Type B pancreatic cell (in vitro differentiated cells): ENCODE results near the gene JAK2. TPM values are rescaled to one million over a fixed set of nuclear protein-coding genes. Genes with fewer than 3 reads are reported as not detected.

ENCODE experiments used
- DNase-seq: peaks from one replicate; pipeline ENCODE4 v3.0.0; 2021; ENCODE audit warnings: mixed read lengths; ENCODE audit not compliant: unreplicated experiment; ENCODE audit errors: extremely low spot score
- H3K27ac Mint-ChIP-seq: 2 replicates; pipeline ENCODE4 v1.8.0; 2021; ENCODE audit warnings: mild to moderate bottlenecking, mixed read lengths
- H3K27me3 Mint-ChIP-seq: 2 replicates; pipeline ENCODE4 v1.8.0; 2021; ENCODE audit warnings: mixed read lengths
- H3K36me3 Mint-ChIP-seq: 2 replicates; pipeline ENCODE4 v1.8.0; 2021; ENCODE audit warnings: mixed read lengths
- H3K4me1 Mint-ChIP-seq: one replicate; pipeline ENCODE4 v1.8.0; 2021; ENCODE audit warnings: mixed read lengths; ENCODE audit not compliant: unreplicated experiment
- H3K4me3 Mint-ChIP-seq: 2 replicates; pipeline ENCODE4 v1.8.0; 2021; ENCODE audit warnings: mild to moderate bottlenecking, mixed read lengths
- H3K9me3 Mint-ChIP-seq: 2 replicates; pipeline ENCODE4 v1.8.0; 2021; ENCODE audit warnings: mixed read lengths
- CTCF ChIP-seq: fragments of 200-600 bp; sonication (generic); conservative IDR thresholded peaks from 2 replicates; pipeline ENCODE4 v1.5.0; 2021; ENCODE audit warnings: antibody characterized with exemption, mild to moderate bottlenecking
- total RNA-seq: library from RNA; stranded (reverse); gene quantifications from 2 replicates; pipeline ENCODE4 v1.2.1, GENCODE V29; 2021; ENCODE audit warnings: low replicate concordance

JAK2 gene
- total RNA-seq, 1 donor from 2014 or later, result 8.4 TPM

DNA sequence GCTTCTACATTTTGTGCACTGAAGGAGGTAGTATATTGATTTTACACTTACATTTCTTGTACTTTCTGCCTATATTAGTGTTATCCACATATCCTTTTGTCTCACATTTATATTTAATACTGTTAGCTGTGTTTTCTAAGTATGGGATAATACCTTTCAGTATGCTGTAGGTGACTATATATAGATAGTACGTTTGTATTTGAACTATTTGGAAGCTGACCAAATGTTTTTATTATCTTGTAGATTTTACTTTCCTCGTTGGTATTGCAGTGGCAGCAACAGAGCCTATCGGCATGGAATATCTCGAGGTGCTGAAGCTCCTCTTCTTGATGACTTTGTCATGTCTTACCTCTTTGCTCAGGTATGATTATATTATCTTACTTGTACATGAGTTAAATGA lies 59.1 kb downstream of the JAK2 start:
- no peak for DNase-seq
- H3K9me3 Mint-ChIP-seq, result no peaks in the 10 kb centered on the region
- H3K4me1 Mint-ChIP-seq, result no peaks in the 10 kb centered on the region
- H3K27ac Mint-ChIP-seq, result no peak overlapping the region
- no peak for TF ChIP-seq CTCF
- no peaks in the 10 kb centered on the region for H3K27me3 Mint-ChIP-seq
- no peak overlapping the region for H3K4me3 Mint-ChIP-seq
- H3K36me3 Mint-ChIP-seq, result peaks cover 10% of the 10 kb centered on the region

GRCh38 chr9:5052838-5053237 lies 67.8 kb downstream of the JAK2 start:
- H3K9me3 Mint-ChIP-seq, result no peaks in the 10 kb centered on the region
- no peak for TF ChIP-seq CTCF

DNA sequence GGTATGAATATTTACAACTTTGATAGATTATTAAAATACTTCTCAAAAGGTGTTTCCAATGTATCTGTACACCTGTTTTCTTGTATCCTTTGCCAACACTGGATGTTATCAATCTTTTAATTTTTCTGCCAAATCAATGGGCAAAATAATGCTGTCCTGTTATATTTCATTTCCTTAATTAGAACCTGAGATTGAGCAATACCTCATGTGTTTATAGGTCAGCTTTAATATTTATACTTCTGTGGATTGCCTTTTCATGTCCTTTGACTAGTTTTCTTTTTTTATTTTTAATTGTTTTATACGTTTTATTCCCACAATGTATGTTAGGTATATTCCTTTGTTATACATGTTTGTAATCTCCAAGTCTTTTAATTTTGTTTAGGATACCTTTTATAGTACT lies 77.6 kb downstream of the JAK2 start:
- no peaks in the 10 kb centered on the region for H3K4me1 Mint-ChIP-seq
- no peak overlapping the region for H3K4me3 Mint-ChIP-seq
- no peak for TF ChIP-seq CTCF
- no peaks in the 10 kb centered on the region for H3K9me3 Mint-ChIP-seq
- no peak for DNase-seq
- peaks cover 3% of the 10 kb centered on the region for H3K36me3 Mint-ChIP-seq
- H3K27me3 Mint-ChIP-seq, result no peaks in the 10 kb centered on the region
- H3K27ac Mint-ChIP-seq, result no peak overlapping the region

More at GRCh38 chr9:5052838-5053237, 67.8 kb downstream of the JAK2 start:
- DNase-seq, result no peak
- Mint-ChIP-seq H3K36me3 (no peaks in the 10 kb centered on the region), H3K4me1 (no peaks in the 10 kb centered on the region), H3K27ac (no peak overlapping the region), H3K27me3 (no peaks in the 10 kb centered on the region), H3K4me3 (no peak overlapping the region)

GRCh38 chr9:5072871-5073270 lies 87.8 kb downstream of the JAK2 start:
- TF ChIP-seq CTCF, result no peak
- Mint-ChIP-seq H3K9me3 (no peaks in the 10 kb centered on the region), H3K27ac (no peak overlapping the region), H3K4me3 (no peak overlapping the region), H3K27me3 (no peaks in the 10 kb centered on the region), H3K4me1 (no peaks in the 10 kb centered on the region), H3K36me3 (no peaks in the 10 kb centered on the region)
- no peak for DNase-seq

- no peak for DNase-seq
- H3K4me1 Mint-ChIP-seq, result no peaks in the 10 kb centered on the region
- H3K36me3 Mint-ChIP-seq, result no peaks in the 10 kb centered on the region
- no peaks in the 10 kb centered on the region for H3K9me3 Mint-ChIP-seq
- no peaks in the 10 kb centered on the region for H3K27me3 Mint-ChIP-seq
- no peak overlapping the region for H3K27ac Mint-ChIP-seq
- no peak overlapping the region for H3K4me3 Mint-ChIP-seq
- no peak for TF ChIP-seq CTCF
Measured at GRCh38 chr9:5073701-5074100, 88.6 kb downstream of the JAK2 start.

- Mint-ChIP-seq H3K36me3 (peaks cover 14% of the 10 kb centered on the region), H3K27me3 (no peaks in the 10 kb centered on the region), H3K4me3 (no peak overlapping the region), H3K9me3 (no peaks in the 10 kb centered on the region), H3K4me1 (no peaks in the 10 kb centered on the region), H3K27ac (no peak overlapping the region)
- TF ChIP-seq CTCF, result no peak
- DNase-seq, result no peak
Measured at GRCh38 chr9:5085993-5086392, 100.9 kb downstream of the JAK2 start.
